Thyroid gland (tissue), 4 donors: ENCODE data around the gene GNMT. TPM values are rescaled to one million over a fixed set of nuclear protein-coding genes. Genes with fewer than 3 reads are reported as not detected.

Experiments used
- DNase-seq, 2 donors: peaks; one replicate each; pipeline ENCODE4 v3.0.0-alpha.2; 2019
- H3K27ac ChIP-seq, 3 donors: fragments of 200-600 bp; sonication (generic); 1 replicate in 2 of 3; 2 replicates in 1 of 3; pipeline ENCODE4 v1.5.1; 2016 to 2019; ENCODE audit warnings: mild to moderate bottlenecking in 1 of 3, moderate library complexity in 1 of 3
- H3K27me3 ChIP-seq: fragments of 200-600 bp; sonication (generic); one replicate; pipeline ENCODE4 v1.5.1; 2019
- H3K36me3 ChIP-seq, 2 donors: fragments of 200-600 bp; sonication (generic); one replicate each; pipeline ENCODE4 v1.5.1; 2016 to 2019
- H3K4me1 ChIP-seq, 2 donors: fragments of 200-600 bp; sonication (generic); one replicate each; pipeline ENCODE4 v1.5.1; 2017 to 2019
- H3K4me3 ChIP-seq, 3 donors: fragments of 200-600 bp; sonication (generic); replicated peaks in 1 of 3; 1 replicate in 2 of 3; 2 replicates in 1 of 3; pipeline ENCODE4 v1.5.1; 2016; ENCODE audit warnings: mild to moderate bottlenecking in 1 of 3
- H3K9me3 ChIP-seq: fragments of 200-600 bp; sonication (generic); one replicate; pipeline ENCODE4 v1.5.1; 2017
- POLR2A ChIP-seq, 2 donors: fragments of 450-650 bp; IDR thresholded peaks; one replicate each; pipeline ENCODE4 v1.6.1; 2017; ENCODE audit warnings: antibody characterized with exemption in 2 of 2, mild to moderate bottlenecking in 2 of 2, moderate library complexity in 1 of 2
- WGBS, 2 donors: methylation state at CpG; one replicate each; pipeline ENCODE4 v1.1.5; 2017; 5-methylcytosine and 5-hydroxymethylcytosine counted together
- intact Hi-C: fragments of 100-400 bp; cut with DNase I; formaldehyde crosslinking; loops from one replicate; pipeline ENCODE4 v1.15.1; 2023
- total RNA-seq, 4 donors: library from RNA; depleted of rRNA; stranded (reverse); fragments of >200 nt; gene quantifications; one replicate each; pipeline ENCODE4 v1.2.3, GENCODE V29; 2016
- TF ChIP-seq, protein P1 (sequence below), 6 experiments: fragments of 200-600 bp in 3 of 6; fragments of 450-650 bp in 3 of 6; sonication (generic) in 3 of 6; IDR thresholded peaks; one replicate each; pipeline ENCODE4 v1.5.1; 2016 to 2019; ENCODE audit warnings: antibody characterized with exemption in 6 of 6, mild to moderate bottlenecking in 2 of 6, inconsistent platforms in 1 of 6, moderate library complexity in 1 of 6

Gene GNMT
- total RNA-seq, 4 donors from 2014 or later: 0.98 to 7.5 (median 2.5) TPM

DNA sequence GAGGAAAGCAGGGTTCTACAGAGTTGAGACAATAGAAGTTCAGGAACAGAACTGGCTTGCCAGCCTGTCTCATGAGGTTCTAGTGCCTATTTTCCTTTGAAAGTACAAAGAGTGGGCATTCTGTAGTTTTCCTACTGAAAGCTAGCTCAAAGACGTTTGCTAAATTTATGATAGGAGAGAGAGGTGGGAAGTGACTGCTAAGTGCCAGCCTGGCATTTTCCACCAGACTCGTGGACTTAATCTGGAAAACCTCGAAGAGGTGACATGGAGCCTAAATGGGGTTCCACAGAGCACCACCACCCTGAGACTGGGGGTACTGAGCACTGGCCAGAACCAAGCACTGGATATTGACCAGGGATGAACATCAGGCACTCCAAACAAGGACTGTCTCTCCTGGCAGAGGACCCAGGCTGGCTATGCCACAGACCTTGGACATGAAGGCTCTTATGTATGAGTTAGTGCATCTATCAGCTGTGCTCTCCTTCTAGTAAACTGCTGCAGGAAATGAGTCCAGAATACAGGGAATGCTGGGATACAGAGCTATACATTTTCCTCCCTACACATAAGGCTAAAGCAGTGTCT is 11.3 kb downstream of the GNMT start:
- no peak overlapping the region for H3K27ac ChIP-seq
- 91 to 93% methylated on average over 3 of the region's 3 CpGs for WGBS, 2 donors
- intact Hi-C loops: no loop called here
- TF ChIP-seq, protein P1, sequence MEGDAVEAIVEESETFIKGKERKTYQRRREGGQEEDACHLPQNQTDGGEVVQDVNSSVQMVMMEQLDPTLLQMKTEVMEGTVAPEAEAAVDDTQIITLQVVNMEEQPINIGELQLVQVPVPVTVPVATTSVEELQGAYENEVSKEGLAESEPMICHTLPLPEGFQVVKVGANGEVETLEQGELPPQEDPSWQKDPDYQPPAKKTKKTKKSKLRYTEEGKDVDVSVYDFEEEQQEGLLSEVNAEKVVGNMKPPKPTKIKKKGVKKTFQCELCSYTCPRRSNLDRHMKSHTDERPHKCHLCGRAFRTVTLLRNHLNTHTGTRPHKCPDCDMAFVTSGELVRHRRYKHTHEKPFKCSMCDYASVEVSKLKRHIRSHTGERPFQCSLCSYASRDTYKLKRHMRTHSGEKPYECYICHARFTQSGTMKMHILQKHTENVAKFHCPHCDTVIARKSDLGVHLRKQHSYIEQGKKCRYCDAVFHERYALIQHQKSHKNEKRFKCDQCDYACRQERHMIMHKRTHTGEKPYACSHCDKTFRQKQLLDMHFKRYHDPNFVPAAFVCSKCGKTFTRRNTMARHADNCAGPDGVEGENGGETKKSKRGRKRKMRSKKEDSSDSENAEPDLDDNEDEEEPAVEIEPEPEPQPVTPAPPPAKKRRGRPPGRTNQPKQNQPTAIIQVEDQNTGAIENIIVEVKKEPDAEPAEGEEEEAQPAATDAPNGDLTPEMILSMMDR (IDR thresholded peaks at IDR 0.05): no peak
- no peak for DNase-seq
- peaks cover 6 to 8% of the 10 kb centered on the region in 2 donors for H3K36me3 ChIP-seq
- no peaks in the 10 kb centered on the region for H3K4me1 ChIP-seq
- H3K27me3 ChIP-seq: no peaks in the 10 kb centered on the region
- no peaks in the 10 kb centered on the region for H3K9me3 ChIP-seq
- H3K4me3 ChIP-seq: no peak overlapping the region

- DNase-seq: no peak
- Histone ChIP-seq H3K4me3 (no peak overlapping the region), H3K27ac (no peak overlapping the region), H3K27me3 (no peaks in the 10 kb centered on the region), H3K36me3 (peaks cover 0 to 5% of the 10 kb centered on the region in 2 donors), H3K9me3 (no peaks in the 10 kb centered on the region), H3K4me1 (peaks cover 6 to 11% of the 10 kb centered on the region in 2 donors)
- intact Hi-C loops: no loop called here
- no peak for TF ChIP-seq POLR2A (IDR thresholded peaks at IDR 0.05)
- TF ChIP-seq, protein P1 (IDR thresholded peaks at IDR 0.05): no peak
- WGBS, 2 donors: 95 to 100% methylated on average over 3 of the region's 3 CpGs
Observed at GRCh38 chr6:42973926-42974325, 13.4 kb downstream of the GNMT start.

GRCh38 chr6:42974919-42975505 is 14.5 kb downstream of the GNMT start:
- Histone ChIP-seq H3K4me3 (no peak overlapping the region), H3K9me3 (no peaks in the 10 kb centered on the region), H3K27ac (no peak overlapping the region), H3K27me3 (no peaks in the 10 kb centered on the region), H3K36me3 (no peaks in the 10 kb centered on the region), H3K4me1 (peaks cover 12 to 18% of the 10 kb centered on the region in 2 donors)
- intact Hi-C loops: loop anchor here (5.0 kb wide), 1 partner anchor 42 kb away; no protein-coding TSS in a partner anchor
- DNase-seq: no peak
- TF ChIP-seq POLR2A (IDR thresholded peaks at IDR 0.05): no peak
- TF ChIP-seq, protein P1 (IDR thresholded peaks at IDR 0.05): no peak
- 89 to 96% methylated on average over 5 of the region's 5 CpGs for WGBS, 2 donors

- H3K9me3 ChIP-seq: no peaks in the 10 kb centered on the region
- H3K27me3 ChIP-seq: no peaks in the 10 kb centered on the region
- peak overlapping the region; percentile 71 to 79 (median 74) for H3K27ac ChIP-seq
- WGBS, 2 donors: 0% methylated on average over 3 to 15 of the region's 28 CpGs
- intact Hi-C loops: loop anchor here (5.0 kb wide), 1 partner anchor 39 kb away; no protein-coding TSS in a partner anchor
- peaks cover 13 to 21% of the 10 kb centered on the region in 2 donors for H3K4me1 ChIP-seq
- peak overlapping the region; percentile 7 to 94 (median 83) for H3K4me3 ChIP-seq
- peak; percentile 29 to 32 for DNase-seq
- no peak for TF ChIP-seq POLR2A (IDR thresholded peaks at IDR 0.05)
- TF ChIP-seq, protein P1 (IDR thresholded peaks at IDR 0.05): no peak
- H3K36me3 ChIP-seq: no peaks in the 10 kb centered on the region
Observed at GRCh38 chr6:42978487-42978838, 17.9 kb downstream of the GNMT start.

- H3K9me3 ChIP-seq: no peaks in the 10 kb centered on the region
- H3K4me3 ChIP-seq: peak within 1 kb of the TSS; percentile 7 to 94 (median 83)
- intact Hi-C loops: loop anchor here (5.0 kb wide), 1 partner anchor 38 kb away; no protein-coding TSS in a partner anchor
- peak within 1 kb of the TSS; percentile 71 to 79 (median 74) for H3K27ac ChIP-seq
- H3K36me3 ChIP-seq: no peaks in the 10 kb centered on the region
- DNase-seq: peak; percentile 83 to 95
- 0% methylated on average over 21 to 22 of the region's 59 CpGs for WGBS, 2 donors
- H3K27me3 ChIP-seq: no peaks in the 10 kb centered on the region
- H3K4me1 ChIP-seq: peaks cover 18 to 26% of the 10 kb centered on the region in 2 donors
- peak; percentile 37 to 77 for TF ChIP-seq POLR2A (IDR thresholded peaks at IDR 0.05)
- TF ChIP-seq, protein P1 (IDR thresholded peaks at IDR 0.05): no peak
Observed at GRCh38 chr6:42978839-42979522, 18.4 kb downstream of the GNMT start, which contains the start of gene PEX6. PEX6 (minus strand) TSS chr6:42979181; CDS start chr6:42979150, 31 bp downstream.
